H9 (cell line): ENCODE data around the gene ELOA. TPM values are rescaled to one million over a fixed set of nuclear protein-coding genes. Genes with fewer than 3 reads are reported as not detected.

ENCODE experiments used
- DNase-seq: peaks from one replicate; pipeline ENCODE4 v3.0.0-alpha.2; 2017
- H2AFZ ChIP-seq: one replicate; pipeline ENCODE4 v1.6.1; 2013; ENCODE audit warnings: mild to moderate bottlenecking, low read length, control low read depth, moderate library complexity
- H2AK5ac ChIP-seq: 2 replicates; pipeline ENCODE4 v1.6.1; 2013; ENCODE audit warnings: low read length, control low read depth, mixed read lengths; ENCODE audit not compliant: insufficient read length
- H2BK120ac ChIP-seq: one replicate; pipeline ENCODE4 v1.6.1; 2013; ENCODE audit warnings: low read depth, mild to moderate bottlenecking, low read length, control low read depth, inconsistent platforms; ENCODE audit not compliant: poor library complexity, severe bottlenecking
- H2BK12ac ChIP-seq: 2 replicates; pipeline ENCODE4 v1.6.1; 2013; ENCODE audit warnings: low read length, control low read depth, mixed read lengths, low read depth; ENCODE audit not compliant: insufficient read length
- H2BK15ac ChIP-seq: 2 replicates; pipeline ENCODE4 v1.6.1; 2013; ENCODE audit warnings: low read depth, low read length, control low read depth
- H2BK20ac ChIP-seq: one replicate; pipeline ENCODE4 v1.6.1; 2013; ENCODE audit warnings: low read depth, mild to moderate bottlenecking, low read length, control low read depth, inconsistent platforms; ENCODE audit not compliant: poor library complexity, severe bottlenecking
- H2BK5ac ChIP-seq: 2 replicates; pipeline ENCODE4 v1.6.1; 2013; ENCODE audit warnings: low read length, control low read depth, mixed read lengths; ENCODE audit not compliant: insufficient read length
- H3K14ac ChIP-seq: 2 replicates; pipeline ENCODE4 v1.6.1; 2013; ENCODE audit warnings: low read length, control low read depth; ENCODE audit not compliant: insufficient read depth
- H3K18ac ChIP-seq: 2 replicates; pipeline ENCODE4 v1.6.1; 2013; ENCODE audit warnings: low read depth, mild to moderate bottlenecking, mixed read lengths, low read length, control low read depth; ENCODE audit not compliant: insufficient read length
- H3K23ac ChIP-seq: 2 replicates; pipeline ENCODE4 v1.6.1; 2013; ENCODE audit warnings: low read length, control low read depth, mixed read lengths, low read depth; ENCODE audit not compliant: insufficient read length
- H3K23me2 ChIP-seq: 2 replicates; pipeline ENCODE4 v1.6.1; 2013; ENCODE audit warnings: low read depth, mild to moderate bottlenecking, mixed read lengths, low read length, control low read depth; ENCODE audit not compliant: insufficient read length, poor library complexity, severe bottlenecking
- H3K27ac ChIP-seq: 2 replicates; pipeline ENCODE4 v1.5.1; 2013; ENCODE audit warnings: low read length, control low read depth, mixed read lengths, low read depth; ENCODE audit not compliant: insufficient read length
- H3K27me3 ChIP-seq: 2 replicates; pipeline ENCODE4 v1.6.1; 2013; ENCODE audit warnings: low read length, control low read depth, inconsistent platforms; ENCODE audit not compliant: insufficient read depth
- H3K4ac ChIP-seq: 2 replicates; pipeline ENCODE4 v1.6.1; 2013; ENCODE audit warnings: low read depth, mild to moderate bottlenecking, control low read depth, inconsistent platforms, low read length, moderate library complexity
- H3K4me1 ChIP-seq: 2 replicates; pipeline ENCODE4 v1.6.1; 2013; ENCODE audit warnings: low read length, control low read depth, inconsistent platforms; ENCODE audit not compliant: insufficient read depth
- H3K4me2 ChIP-seq: 2 replicates; pipeline ENCODE4 v1.6.1; 2013; ENCODE audit warnings: low read length, control low read depth, mixed read lengths; ENCODE audit not compliant: insufficient read length, insufficient read depth
- H3K56ac ChIP-seq: 2 replicates; pipeline ENCODE4 v1.6.1; 2013; ENCODE audit warnings: low read depth, mild to moderate bottlenecking, mixed read lengths, low read length, control low read depth; ENCODE audit not compliant: insufficient read length
- H3K79me1 ChIP-seq: 2 replicates; pipeline ENCODE4 v1.6.1; 2013; ENCODE audit warnings: low read depth, mild to moderate bottlenecking, moderate library complexity, low read length, control low read depth, inconsistent platforms; ENCODE audit not compliant: insufficient read depth, poor library complexity, severe bottlenecking
- H3K79me2 ChIP-seq: 2 replicates; pipeline ENCODE4 v1.6.1; 2013; ENCODE audit warnings: low read length, control low read depth, inconsistent platforms; ENCODE audit not compliant: insufficient read depth
- H3K9ac ChIP-seq: 2 replicates; pipeline ENCODE4 v1.6.1; 2013; ENCODE audit warnings: low read length, control low read depth, mixed read lengths; ENCODE audit not compliant: insufficient read length; ENCODE audit errors: extremely low read depth
- H3K9me3 ChIP-seq: one replicate; pipeline ENCODE4 v1.6.1; 2013; ENCODE audit warnings: low read depth, low read length, inconsistent platforms; ENCODE audit not compliant: control insufficient read depth
- H3T11ph ChIP-seq: one replicate; pipeline ENCODE4 v1.6.1; 2013; ENCODE audit warnings: mild to moderate bottlenecking, low read length, control low read depth, inconsistent platforms
- H4K20me1 ChIP-seq: one replicate; pipeline ENCODE4 v1.6.1; 2013; ENCODE audit not compliant: control insufficient read depth, insufficient read length, insufficient read depth
- H4K5ac ChIP-seq: 2 replicates; pipeline ENCODE4 v1.6.1; 2013; ENCODE audit warnings: low read depth, mild to moderate bottlenecking, mixed read lengths, low read length, control low read depth; ENCODE audit not compliant: insufficient read length
- H4K8ac ChIP-seq: replicated peaks from 2 replicates; pipeline ENCODE4 v1.6.1; 2013; ENCODE audit warnings: low read length, control low read depth, mixed read lengths, low read depth; ENCODE audit not compliant: insufficient read length
- H4K91ac ChIP-seq: 2 replicates; pipeline ENCODE4 v1.6.1; 2013; ENCODE audit warnings: low read depth, mild to moderate bottlenecking, moderate library complexity, mixed read lengths, low read length, control low read depth; ENCODE audit not compliant: insufficient read length
- H3K27ac Mint-ChIP-seq, 3 experiments: 2 replicates in 2 of 3; 3 replicates in 1 of 3; pipeline ENCODE4 v1.8.0; 2020 to 2021; ENCODE audit warnings: mixed read lengths in 3 of 3, mild to moderate bottlenecking in 1 of 3, moderate library complexity in 1 of 3
- H3K27me3 Mint-ChIP-seq: 2 replicates; pipeline ENCODE4 v1.8.0; 2021; ENCODE audit warnings: low read depth, mild to moderate bottlenecking, moderate library complexity, mixed read lengths
- H3K36me3 Mint-ChIP-seq, 3 experiments: 2 replicates in 2 of 3; 3 replicates in 1 of 3; pipeline ENCODE4 v1.8.0; 2020 to 2021; ENCODE audit warnings: low read depth in 3 of 3, mixed read lengths in 3 of 3; ENCODE audit not compliant: insufficient read depth in 1 of 3
- H3K4me1 Mint-ChIP-seq, 2 experiments: 2 replicates each; pipeline ENCODE4 v1.8.0; 2020; ENCODE audit warnings: mixed read lengths in 2 of 2
- H3K4me3 Mint-ChIP-seq, 2 experiments: 2 replicates in 1 of 2; 3 replicates in 1 of 2; pipeline ENCODE4 v1.8.0; 2020 to 2021; ENCODE audit warnings: mild to moderate bottlenecking in 2 of 2, mixed read lengths in 2 of 2, moderate library complexity in 1 of 2
- H3K9me3 Mint-ChIP-seq, 2 experiments: 2 replicates in 1 of 2; 3 replicates in 1 of 2; pipeline ENCODE4 v1.8.0; 2020; ENCODE audit warnings: mild to moderate bottlenecking in 2 of 2, mixed read lengths in 2 of 2, moderate library complexity in 1 of 2
- CTCF ChIP-seq: fragments of 200-600 bp; sonication (generic); conservative IDR thresholded peaks from 3 replicates; pipeline ENCODE4 v1.8.0; 2021; ENCODE audit warnings: antibody characterized with exemption, mild to moderate bottlenecking
- WGBS: extraction: QIAGEN DNeasy Blood & Tissue Kit; methylation state at CpG from one replicate; pipeline ENCODE4 v1.1.7; 2013; ENCODE audit warnings: missing lambda C conversion rate, low lambda C conversion rate, mixed read lengths; ENCODE audit not compliant: insufficient read length; ENCODE audit errors: extremely low coverage; 5-methylcytosine and 5-hydroxymethylcytosine counted together
- total RNA-seq: library from RNA; stranded (reverse); gene quantifications from 2 replicates; pipeline ENCODE4 v1.2.1, GENCODE V29; 2021

The ELOA gene
- total RNA-seq, 1 experiment from 2014 or later = 66.2 TPM

- Mint-ChIP-seq H3K4me3 (no peak overlapping the region), H3K27ac (no peak overlapping the region)
Measured at GRCh38 chr1:23803674-23804073, 60.4 kb downstream of the ELOA start.

More at GRCh38 chr1:23803674-23804073, 60.4 kb downstream of the ELOA start:
- H3T11ph ChIP-seq = no peak overlapping the region
- no peak overlapping the region for H4K8ac ChIP-seq
- H4K91ac ChIP-seq = no peak overlapping the region
- no peak overlapping the region for H2BK20ac ChIP-seq
- DNase-seq = no peak
- no peak overlapping the region for H3K9ac ChIP-seq
- Mint-ChIP-seq H3K27me3 (peaks cover 11% of the 10 kb centered on the region), H3K36me3 (peaks cover 0 to 9% (median 5%) of the 10 kb centered on the region in 3 experiments; a peak in 3 of 7 replicates), H3K9me3 (no peaks in the 10 kb centered on the region), H3K4me1 (peaks cover 9 to 11% of the 10 kb centered on the region in 2 experiments)
- no CpG with 5 or more reads among the region's 5 CpGs for WGBS
- no peak overlapping the region for H2BK12ac ChIP-seq
- no peaks in the 10 kb centered on the region for H3K79me2 ChIP-seq
- no peaks in the 10 kb centered on the region for H3K9me3 ChIP-seq
- no peak overlapping the region for H2BK15ac ChIP-seq
- no peak overlapping the region for H2BK5ac ChIP-seq
- H2AK5ac ChIP-seq = no peak overlapping the region
- no peak overlapping the region for H3K27ac ChIP-seq
- H3K4me1 ChIP-seq = no peaks in the 10 kb centered on the region; the same call in 1 of the 2 replicates
- H2BK120ac ChIP-seq = no peak overlapping the region
- peaks cover 11% of the 10 kb centered on the region for H3K23me2 ChIP-seq
- H4K20me1 ChIP-seq = no peaks in the 10 kb centered on the region
- no peak overlapping the region for H3K56ac ChIP-seq
- H3K4me2 ChIP-seq = no peak overlapping the region
- no peak overlapping the region for H3K23ac ChIP-seq
- no peak overlapping the region for H3K14ac ChIP-seq
- H2AFZ ChIP-seq = no peak overlapping the region
- H3K79me1 ChIP-seq = no peaks in the 10 kb centered on the region
- H3K4ac ChIP-seq = no peak overlapping the region
- no peak overlapping the region for H3K18ac ChIP-seq
- no peak overlapping the region for H4K5ac ChIP-seq
- no peak for TF ChIP-seq CTCF
- H3K27me3 ChIP-seq = no peaks in the 10 kb centered on the region
